GM23248 (cell line): ENCODE measurements around the gene MACROD2. TPM values are rescaled to one million over a fixed set of nuclear protein-coding genes. Genes with fewer than 3 reads are reported as not detected.

Experiments
- DNase-seq: peaks from one replicate; pipeline ENCODE4 v3.0.0-alpha.2; 2015
- H2AFZ ChIP-seq: fragments of 200-600 bp; sonication (generic); 2 replicates; pipeline ENCODE4 v1.6.1; 2016; ENCODE audit warnings: antibody characterized with exemption
- H3F3A ChIP-seq: fragments of 200-600 bp; sonication (generic); 2 replicates; pipeline ENCODE4 v1.6.1; 2016; ENCODE audit warnings: mild to moderate bottlenecking, antibody characterized with exemption, mixed run types; ENCODE audit not compliant: insufficient read depth
- H3K27ac ChIP-seq: fragments of 200-600 bp; sonication (generic); 2 replicates; pipeline ENCODE4 v1.5.1; 2016; ENCODE audit warnings: mild to moderate bottlenecking
- H3K27me3 ChIP-seq: fragments of 200-600 bp; sonication (generic); replicated peaks from 2 replicates; pipeline ENCODE4 v1.6.1; 2016; ENCODE audit warnings: mild to moderate bottlenecking; ENCODE audit not compliant: insufficient read depth
- H3K36me3 ChIP-seq: fragments of 200-600 bp; sonication (generic); 2 replicates; pipeline ENCODE4 v1.6.1; 2016; ENCODE audit warnings: low read depth, mild to moderate bottlenecking
- H3K4me1 ChIP-seq: fragments of 200-600 bp; sonication (generic); 2 replicates; pipeline ENCODE4 v1.6.1; 2016; ENCODE audit warnings: mild to moderate bottlenecking; ENCODE audit not compliant: insufficient read depth
- H3K4me2 ChIP-seq: fragments of 200-600 bp; sonication (generic); one replicate; pipeline ENCODE4 v1.6.1; 2016; ENCODE audit warnings: mild to moderate bottlenecking; ENCODE audit not compliant: unreplicated experiment
- H3K4me3 ChIP-seq: fragments of 200-600 bp; sonication (generic); 2 replicates; pipeline ENCODE4 v1.5.1; 2016; ENCODE audit warnings: mild to moderate bottlenecking
- H3K79me2 ChIP-seq: fragments of 200-600 bp; sonication (generic); 2 replicates; pipeline ENCODE4 v1.6.1; 2016; ENCODE audit warnings: mild to moderate bottlenecking; ENCODE audit not compliant: insufficient read depth
- H3K9ac ChIP-seq: fragments of 200-600 bp; sonication (generic); 2 replicates; pipeline ENCODE4 v1.6.1; 2016; ENCODE audit warnings: mild to moderate bottlenecking
- H3K9me2 ChIP-seq: fragments of 200-600 bp; sonication (generic); 2 replicates; pipeline ENCODE4 v1.6.1; 2016; ENCODE audit warnings: mixed run types, mild to moderate bottlenecking, moderate library complexity; ENCODE audit not compliant: insufficient read depth
- H3K9me3 ChIP-seq: fragments of 200-600 bp; sonication (generic); one replicate; pipeline ENCODE4 v1.6.1; 2017; ENCODE audit warnings: low read depth
- H4K20me1 ChIP-seq: fragments of 200-600 bp; sonication (generic); 2 replicates; pipeline ENCODE4 v1.6.0; 2016; ENCODE audit not compliant: insufficient read depth
- EZH2 ChIP-seq: fragments of 200-600 bp; sonication (generic); IDR thresholded peaks from 2 replicates; pipeline ENCODE4 v1.6.1; 2018; ENCODE audit warnings: antibody characterized with exemption, mild to moderate bottlenecking; ENCODE audit not compliant: insufficient read depth, poor library complexity, severe bottlenecking
- EZH2phosphoT487 ChIP-seq: fragments of 200-600 bp; sonication (generic); IDR thresholded peaks from 2 replicates; pipeline ENCODE4 v1.6.1; 2018; ENCODE audit warnings: antibody characterized with exemption, moderate library complexity, mild to moderate bottlenecking, low read depth; ENCODE audit not compliant: insufficient read depth
- WGBS, 2 experiments: methylation state at CpG; one replicate each; pipeline ENCODE4 v1.1.6; 2015 to 2017; ENCODE audit warnings: low lambda C conversion rate in 2 of 2, low coverage in 1 of 2; ENCODE audit errors: missing lambda C conversion rate in 2 of 2; 5-methylcytosine and 5-hydroxymethylcytosine counted together
- in situ Hi-C: fragments of 300-500 bp; cut with MboI; formaldehyde crosslinking; loops from 2 replicates; pipeline ENCODE4 v1.15.0; 2020
- polyA plus RNA-seq: library from polyadenylated mRNA; unstranded; fragments of >200 nt; fragmentation: Nextera tagmentation; extraction: Ambion mirVana; gene quantifications from 2 replicates; pipeline ENCODE4 v1.2.1, GENCODE V29; 2016
- total RNA-seq: library from RNA; depleted of rRNA; stranded (reverse); fragments of >200 nt; shearing (Covaris generic); gene quantifications from 2 replicates; pipeline ENCODE4 v1.2.3, GENCODE V29; 2014

MACROD2 gene
- total and polyA plus RNA-seq, 2 experiments from 2014 or later, result 1.1 to 3.1 TPM

DNA sequence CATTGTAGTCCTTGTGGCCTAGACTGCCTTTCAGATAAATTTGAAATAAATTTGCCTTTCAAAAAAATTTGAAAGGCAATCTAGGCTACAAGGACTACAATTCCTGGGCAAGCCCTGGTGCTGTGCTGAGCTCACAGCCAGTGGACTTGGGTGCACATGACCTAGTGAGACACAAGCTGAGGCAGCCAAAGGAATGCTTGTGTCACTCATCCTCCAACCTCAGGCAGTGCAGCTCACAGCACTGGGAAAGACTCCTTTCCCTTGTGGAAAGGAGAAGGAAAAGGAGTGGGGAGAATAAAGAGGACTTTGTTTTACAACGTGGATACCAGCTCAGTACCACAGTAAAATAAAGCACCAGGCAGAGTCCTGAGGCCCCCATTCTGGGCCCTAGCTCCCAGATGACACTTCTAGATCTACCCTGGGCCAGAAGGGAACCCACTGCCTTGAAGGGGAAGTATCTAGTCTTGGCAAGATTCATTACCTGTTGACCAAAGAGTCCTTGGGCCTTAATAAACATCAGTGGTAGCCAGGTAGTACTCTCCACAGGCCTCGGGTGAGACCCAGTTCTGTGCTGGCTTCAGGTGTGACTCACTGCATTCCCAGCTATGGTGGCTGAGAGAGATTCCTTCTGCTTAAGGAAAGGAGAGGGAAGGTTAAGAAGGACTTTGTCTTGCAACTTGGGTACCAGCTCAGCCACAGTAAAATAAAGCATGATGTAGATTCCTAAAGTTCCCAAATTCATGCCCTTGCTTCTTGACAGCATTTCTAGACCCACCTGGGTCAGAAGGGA is 1001.8 kb downstream of the MACROD2 start:
- Histone ChIP-seq H3K4me3 (no peak overlapping the region), H3K9me3 (peaks cover 8% of the 10 kb centered on the region), H3K9me2 (no peaks in the 10 kb centered on the region), H3F3A (peaks cover 27% of the 10 kb centered on the region), H2AFZ (no peak overlapping the region), H4K20me1 (no peaks in the 10 kb centered on the region), H3K27me3 (no peaks in the 10 kb centered on the region), H3K36me3 (no peaks in the 10 kb centered on the region), H3K79me2 (no peaks in the 10 kb centered on the region), H3K4me2 (no peak overlapping the region), H3K9ac (no peak overlapping the region), H3K27ac (no peak overlapping the region), H3K4me1 (peaks cover 16% of the 10 kb centered on the region)
- DNase-seq, result peak; percentile 41
- 64 to 77% methylated on average over 2 of the region's 2 CpGs for WGBS, 2 experiments
- no peak for TF ChIP-seq EZH2phosphoT487
- TF ChIP-seq EZH2, result no peak
- in situ Hi-C loops, result no loop called here

- Histone ChIP-seq H3K36me3 (no peaks in the 10 kb centered on the region), H3K27ac (no peak overlapping the region), H3K9ac (no peak overlapping the region), H4K20me1 (no peaks in the 10 kb centered on the region), H3K4me1 (peaks cover 8% of the 10 kb centered on the region), H3K4me2 (no peak overlapping the region), H3K9me3 (peaks cover 8% of the 10 kb centered on the region), H3F3A (peaks cover 20% of the 10 kb centered on the region), H3K9me2 (no peaks in the 10 kb centered on the region), H3K79me2 (no peaks in the 10 kb centered on the region), H2AFZ (no peak overlapping the region), H3K27me3 (no peaks in the 10 kb centered on the region), H3K4me3 (no peak overlapping the region)
- no peak for TF ChIP-seq EZH2phosphoT487
- no peak for TF ChIP-seq EZH2
- 57 to 61% methylated on average over 3 of the region's 3 CpGs for WGBS, 2 experiments
- peak; percentile 84 for DNase-seq
- in situ Hi-C loops, result no loop called here
These were observed 1002.5 kb downstream of the MACROD2 start for GRCh38 chr20:14997791-14998190.

DNA sequence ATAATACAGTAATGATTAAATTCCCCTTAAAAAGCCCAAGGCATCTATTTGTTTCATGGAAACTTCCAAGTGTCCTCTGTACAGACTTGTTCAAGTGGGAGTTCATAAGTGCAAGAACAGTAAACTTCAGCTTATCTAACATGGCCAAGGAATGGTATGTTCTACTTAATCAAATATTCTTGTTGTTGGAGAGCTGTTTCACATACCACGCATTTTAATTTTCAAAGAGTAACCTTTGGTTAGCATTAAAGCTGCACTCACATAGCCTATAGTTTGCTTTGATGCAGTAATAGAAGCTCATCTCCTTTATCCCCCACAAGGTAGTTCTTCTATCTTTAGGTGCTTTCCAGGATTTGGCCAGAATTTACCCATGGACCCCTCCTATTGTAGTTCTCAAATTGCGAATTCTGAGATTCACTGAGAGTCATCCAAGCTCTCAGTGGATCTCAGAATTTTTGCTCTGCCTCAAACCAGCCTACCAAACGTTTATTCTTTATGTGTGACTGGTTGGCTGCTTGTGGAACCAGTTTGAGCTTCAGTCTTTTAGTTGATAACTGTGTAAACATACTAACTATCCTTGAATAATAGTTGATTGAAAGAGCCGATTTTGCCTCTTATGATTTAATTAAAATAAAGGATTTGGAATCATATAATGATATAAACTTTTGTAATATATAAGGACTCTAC is 1010.1 kb downstream of the MACROD2 start:
- 68 to 70% methylated on average over 4 of the region's 4 CpGs for WGBS, 2 experiments
- Histone ChIP-seq H4K20me1 (no peaks in the 10 kb centered on the region), H3K27me3 (no peaks in the 10 kb centered on the region), H3K36me3 (no peaks in the 10 kb centered on the region), H3K9ac (no peak overlapping the region), H3K9me2 (no peaks in the 10 kb centered on the region), H3K79me2 (no peaks in the 10 kb centered on the region), H2AFZ (no peak overlapping the region), H3K27ac (no peak overlapping the region), H3K4me1 (no peaks in the 10 kb centered on the region), H3F3A (no peaks in the 10 kb centered on the region), H3K9me3 (no peaks in the 10 kb centered on the region), H3K4me2 (no peak overlapping the region), H3K4me3 (no peak overlapping the region)
- in situ Hi-C loops, result no loop called here
- TF ChIP-seq EZH2 (no peak), EZH2phosphoT487 (no peak)
- no peak for DNase-seq

DNA sequence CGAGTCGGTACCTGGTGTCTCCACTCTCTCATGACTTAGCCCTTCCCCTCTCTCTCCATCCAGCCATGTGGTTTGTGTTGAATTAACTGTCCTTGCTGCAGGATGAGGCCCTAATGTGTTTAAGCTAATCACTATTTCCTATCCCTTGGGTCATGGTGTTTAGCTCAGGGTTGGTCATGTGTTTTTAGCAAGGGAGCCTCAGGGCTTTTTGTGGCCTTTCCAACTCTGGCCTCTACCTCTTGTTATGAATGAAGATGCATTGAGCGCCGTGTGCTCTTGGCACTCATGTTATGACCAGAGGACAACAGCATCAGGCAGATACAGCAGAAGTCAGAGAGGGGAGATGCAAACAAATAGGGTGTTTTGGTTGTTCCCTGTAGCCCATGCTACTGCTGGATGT is 1016.3 kb downstream of the MACROD2 start:
- H3K4me2 ChIP-seq, result no peak overlapping the region
- WGBS, 2 experiments, result 72 to 78% methylated on average over 4 of the region's 4 CpGs
- TF ChIP-seq EZH2phosphoT487, result no peak
- no peak for TF ChIP-seq EZH2
- no peaks in the 10 kb centered on the region for H3F3A ChIP-seq
- H3K9me2 ChIP-seq, result no peaks in the 10 kb centered on the region
- no peaks in the 10 kb centered on the region for H3K9me3 ChIP-seq
- H3K4me3 ChIP-seq, result no peak overlapping the region
- in situ Hi-C loops, result no loop called here
- H3K79me2 ChIP-seq, result no peaks in the 10 kb centered on the region
- no peaks in the 10 kb centered on the region for H3K4me1 ChIP-seq
- H4K20me1 ChIP-seq, result no peaks in the 10 kb centered on the region
- H3K36me3 ChIP-seq, result no peaks in the 10 kb centered on the region
- H3K27ac ChIP-seq, result no peak overlapping the region
- no peaks in the 10 kb centered on the region for H3K27me3 ChIP-seq
- no peak overlapping the region for H3K9ac ChIP-seq
- no peak overlapping the region for H2AFZ ChIP-seq
- DNase-seq, result no peak
